Esophagus muscularis mucosa (tissue), 4 donors: Measurements from ENCODE around the gene SORBS1. TPM values are rescaled to one million over a fixed set of nuclear protein-coding genes. Genes with fewer than 3 reads are reported as not detected.

Experiments
- DNase-seq: peaks from one replicate; pipeline ENCODE4 v3.0.0-alpha.2; 2017; ENCODE audit errors: extremely low spot score
- H3K27ac ChIP-seq, 4 donors: fragments of 200-600 bp; sonication (generic); replicated peaks in 1 of 4; 1 replicate in 3 of 4; 2 replicates in 1 of 4; pipeline ENCODE4 v1.5.1; 2016 to 2019; ENCODE audit warnings: mild to moderate bottlenecking in 1 of 4
- H3K27me3 ChIP-seq, 4 donors: fragments of 200-600 bp; sonication (generic); one replicate each; pipeline versions ENCODE4 v1.5.1 to v1.6.0; 2016 to 2019
- H3K36me3 ChIP-seq, 4 donors: fragments of 200-600 bp; sonication (generic); one replicate each; pipeline ENCODE4 v1.5.1; 2016 to 2019
- H3K4me1 ChIP-seq, 4 donors: fragments of 200-600 bp; sonication (generic); one replicate each; pipeline ENCODE4 v1.5.1; 2016 to 2019
- H3K4me3 ChIP-seq, 4 donors: fragments of 200-600 bp; sonication (generic); 1 replicate in 2 of 4; 2 replicates in 2 of 4; pipeline ENCODE4 v1.5.1; 2016 to 2019; ENCODE audit warnings: mild to moderate bottlenecking in 4 of 4, moderate library complexity in 1 of 4
- H3K9me3 ChIP-seq, 4 donors: fragments of 200-600 bp; sonication (generic); 1 replicate in 3 of 4; 2 replicates in 1 of 4; pipeline ENCODE4 v1.5.1; 2016 to 2019
- EP300 ChIP-seq: sonication (generic); formaldehyde crosslinking; IDR thresholded peaks from one replicate; pipeline ENCODE4 v1.6.1; 2017; ENCODE audit warnings: antibody characterized with exemption
- POLR2A ChIP-seq: fragments of 450-650 bp; IDR thresholded peaks from one replicate; pipeline ENCODE4 v1.6.1; 2017; ENCODE audit warnings: antibody characterized with exemption, moderate library complexity, mild to moderate bottlenecking, low read depth
- POLR2AphosphoS5 ChIP-seq, 2 donors: sonication (generic); formaldehyde crosslinking; IDR thresholded peaks; one replicate each; pipeline ENCODE4 v1.6.1; 2017; ENCODE audit warnings: antibody characterized with exemption in 2 of 2
- WGBS: methylation state at CpG from one replicate; pipeline ENCODE4 v1.1.5; 2018; 5-methylcytosine and 5-hydroxymethylcytosine counted together
- intact Hi-C: fragments of 100-400 bp; cut with DNase I; formaldehyde crosslinking; loops from one replicate; pipeline ENCODE4 v1.15.1; 2023
- total RNA-seq, 4 donors: library from RNA; depleted of rRNA; stranded (reverse); fragments of >200 nt; gene quantifications; one replicate each; pipeline versions ENCODE4 v1.1.0 to v1.2.1, GENCODE V29; 2016
- TF ChIP-seq, protein P1 (sequence below), 3 experiments: fragments of 200-600 bp in 2 of 3; fragments of 450-650 bp in 1 of 3; sonication (generic) in 2 of 3; IDR thresholded peaks; one replicate each; pipeline ENCODE4 v1.5.1; 2017 to 2019; ENCODE audit warnings: antibody characterized with exemption in 3 of 3, mild to moderate bottlenecking in 2 of 3, moderate library complexity in 1 of 3

SORBS1 gene
- total RNA-seq, 4 donors from 2014 or later: 1,569 to 2,231 (median 1,854) TPM

DNA sequence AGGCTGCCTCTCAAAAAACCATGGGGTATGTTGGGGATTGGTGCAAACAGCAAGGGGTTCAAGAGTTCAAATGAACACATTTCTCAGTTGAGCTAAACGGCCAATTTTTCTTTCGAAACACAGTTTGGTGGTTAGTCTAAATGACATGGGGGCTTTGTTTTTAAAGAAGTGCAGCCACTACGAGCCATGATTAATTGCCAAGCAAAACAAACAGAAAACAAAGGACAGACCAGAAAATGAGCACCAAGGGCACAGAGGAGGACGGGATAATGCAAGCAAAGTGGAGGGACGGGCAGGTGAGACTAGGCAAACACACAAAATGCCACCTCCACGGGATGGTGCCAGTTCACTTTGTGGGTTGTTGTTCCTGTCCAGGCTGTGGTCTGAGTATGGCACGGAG, 205.9 kb downstream of the SORBS1 start:
- Histone ChIP-seq H3K27me3 (no peaks in the 10 kb centered on the region), H3K9me3 (no peaks in the 10 kb centered on the region), H3K4me3 (no peak overlapping the region), H3K36me3 (peaks cover 66 to 98% (median 84%) of the 10 kb centered on the region in 4 donors), H3K27ac (peak overlapping the region; percentile 25 to 69 (median 49)), H3K4me1 (peaks cover 49 to 99% (median 90%) of the 10 kb centered on the region in 4 donors)
- no peak for DNase-seq
- intact Hi-C loops: no loop called here
- WGBS: 40% methylated on average over 7 of the region's 7 CpGs
- TF ChIP-seq, protein P1, sequence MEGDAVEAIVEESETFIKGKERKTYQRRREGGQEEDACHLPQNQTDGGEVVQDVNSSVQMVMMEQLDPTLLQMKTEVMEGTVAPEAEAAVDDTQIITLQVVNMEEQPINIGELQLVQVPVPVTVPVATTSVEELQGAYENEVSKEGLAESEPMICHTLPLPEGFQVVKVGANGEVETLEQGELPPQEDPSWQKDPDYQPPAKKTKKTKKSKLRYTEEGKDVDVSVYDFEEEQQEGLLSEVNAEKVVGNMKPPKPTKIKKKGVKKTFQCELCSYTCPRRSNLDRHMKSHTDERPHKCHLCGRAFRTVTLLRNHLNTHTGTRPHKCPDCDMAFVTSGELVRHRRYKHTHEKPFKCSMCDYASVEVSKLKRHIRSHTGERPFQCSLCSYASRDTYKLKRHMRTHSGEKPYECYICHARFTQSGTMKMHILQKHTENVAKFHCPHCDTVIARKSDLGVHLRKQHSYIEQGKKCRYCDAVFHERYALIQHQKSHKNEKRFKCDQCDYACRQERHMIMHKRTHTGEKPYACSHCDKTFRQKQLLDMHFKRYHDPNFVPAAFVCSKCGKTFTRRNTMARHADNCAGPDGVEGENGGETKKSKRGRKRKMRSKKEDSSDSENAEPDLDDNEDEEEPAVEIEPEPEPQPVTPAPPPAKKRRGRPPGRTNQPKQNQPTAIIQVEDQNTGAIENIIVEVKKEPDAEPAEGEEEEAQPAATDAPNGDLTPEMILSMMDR (IDR thresholded peaks at IDR 0.05): no peak
- TF ChIP-seq POLR2AphosphoS5 (IDR thresholded peaks at IDR 0.05): peak in 1 of 2 donors; percentile 54

DNA sequence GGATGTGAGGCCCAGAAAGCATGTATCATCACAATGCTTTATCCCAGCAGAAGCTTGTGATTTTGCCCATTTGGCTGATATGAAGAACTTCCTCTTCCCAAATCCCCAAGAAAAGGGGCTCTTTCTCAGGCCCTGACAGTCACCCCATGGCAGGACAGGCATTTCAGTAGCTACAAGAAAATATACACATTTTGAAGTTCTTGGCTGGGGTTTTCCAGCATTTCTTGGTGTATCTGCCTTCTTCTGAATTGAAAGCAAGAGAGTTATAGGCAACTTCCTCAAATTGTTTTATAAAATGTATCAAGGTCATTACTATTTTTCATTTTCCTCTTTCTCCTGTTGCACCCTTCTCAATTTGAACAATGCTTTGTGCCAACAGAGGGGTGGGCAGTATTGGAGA, 207.1 kb downstream of the SORBS1 start:
- Histone ChIP-seq H3K9me3 (no peaks in the 10 kb centered on the region), H3K4me3 (no peak overlapping the region), H3K27me3 (no peaks in the 10 kb centered on the region), H3K27ac (peak overlapping the region; percentile 25 to 69 (median 62)), H3K36me3 (peaks cover 62 to 100% (median 88%) of the 10 kb centered on the region in 4 donors), H3K4me1 (peaks cover 49 to 94% (median 88%) of the 10 kb centered on the region in 4 donors)
- no peak for TF ChIP-seq EP300
- no peak for TF ChIP-seq POLR2AphosphoS5 (IDR thresholded peaks at IDR 0.05)
- TF ChIP-seq POLR2A: no peak
- TF ChIP-seq, protein P1 (IDR thresholded peaks at IDR 0.05): no peak
- DNase-seq: no peak
- intact Hi-C loops: no loop called here

DNA sequence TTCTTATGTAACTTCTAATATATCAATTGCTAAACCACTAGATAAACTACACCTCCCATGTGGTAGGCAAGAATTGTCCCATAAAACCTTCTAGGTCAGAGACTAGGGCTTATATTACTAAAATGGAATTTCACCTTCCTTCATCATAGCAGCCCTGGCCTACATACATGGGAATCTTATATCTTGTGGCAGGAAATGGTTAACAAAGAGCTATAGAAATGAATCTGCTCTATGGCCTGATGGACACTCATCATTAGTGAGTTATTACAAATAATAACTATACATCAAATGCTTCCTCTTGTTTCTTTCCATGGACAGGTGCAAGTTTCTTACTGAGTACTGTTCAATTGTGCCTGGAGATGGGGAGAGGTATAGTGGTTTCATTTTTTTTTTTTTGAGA, 208.0 kb downstream of the SORBS1 start:
- intact Hi-C loops: no loop called here
- no peak overlapping the region for H3K4me3 ChIP-seq
- H3K9me3 ChIP-seq: no peaks in the 10 kb centered on the region
- TF ChIP-seq POLR2AphosphoS5 (IDR thresholded peaks at IDR 0.05) (no peak), EP300 (no peak), POLR2A (no peak)
- TF ChIP-seq, protein P1 (IDR thresholded peaks at IDR 0.05): no peak
- peaks cover 54 to 93% (median 88%) of the 10 kb centered on the region in 4 donors for H3K4me1 ChIP-seq
- peaks cover 62 to 100% (median 91%) of the 10 kb centered on the region in 4 donors for H3K36me3 ChIP-seq
- H3K27ac ChIP-seq: peak overlapping the region; percentile 50 to 69 (median 64)
- DNase-seq: no peak
- no peaks in the 10 kb centered on the region for H3K27me3 ChIP-seq

DNA sequence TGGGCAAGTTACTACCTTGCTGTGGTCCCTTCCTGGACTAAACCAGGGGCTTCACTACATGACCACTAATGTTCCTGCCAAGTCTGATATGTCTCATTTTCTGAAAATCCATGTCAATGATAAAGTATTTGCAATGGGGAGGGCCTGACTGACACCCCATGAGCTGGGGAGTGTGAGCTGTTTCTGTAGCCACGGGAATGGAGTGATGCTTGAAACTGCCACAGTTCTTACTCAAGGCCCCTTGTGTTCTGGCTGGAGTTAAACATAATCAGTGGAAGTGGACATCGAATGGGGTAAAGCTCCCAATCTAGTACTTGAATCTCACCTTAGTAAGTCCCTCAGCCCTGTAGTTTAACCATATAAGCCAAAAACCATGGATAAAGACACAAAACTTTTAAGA, 208.5 kb downstream of the SORBS1 start:
- no peak overlapping the region for H3K4me3 ChIP-seq
- 73% methylated on average over 2 of the region's 2 CpGs for WGBS
- peaks cover 57 to 94% (median 89%) of the 10 kb centered on the region in 4 donors for H3K4me1 ChIP-seq
- TF ChIP-seq EP300 (no peak), POLR2A (no peak), POLR2AphosphoS5 (IDR thresholded peaks at IDR 0.05) (no peak)
- TF ChIP-seq, protein P1 (IDR thresholded peaks at IDR 0.05): no peak
- H3K9me3 ChIP-seq: no peaks in the 10 kb centered on the region
- H3K27me3 ChIP-seq: no peaks in the 10 kb centered on the region
- intact Hi-C loops: no loop called here
- H3K36me3 ChIP-seq: peaks cover 57 to 100% (median 91%) of the 10 kb centered on the region in 4 donors
- peak overlapping the region; percentile 50 to 69 (median 64) for H3K27ac ChIP-seq
- DNase-seq: no peak

DNA sequence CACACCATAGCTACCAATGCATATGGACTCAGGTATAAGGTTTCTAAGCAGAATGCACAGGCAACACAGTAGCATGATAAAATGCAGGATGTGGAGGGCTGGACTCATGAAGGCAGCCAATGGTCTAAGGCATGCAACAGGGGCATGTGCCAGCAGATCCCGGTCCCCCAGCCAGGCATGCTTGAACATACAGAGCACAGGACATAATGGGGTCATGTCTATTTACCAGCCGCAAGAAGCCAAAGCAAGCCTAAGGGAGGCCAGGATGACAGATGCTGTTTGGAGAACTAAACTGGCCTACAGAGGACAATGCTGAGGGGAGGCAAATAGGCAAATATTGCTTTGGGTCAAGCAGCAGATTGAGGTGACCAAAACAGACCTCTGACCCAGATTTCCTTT, 210.3 kb downstream of the SORBS1 start:
- peaks cover 64 to 89% (median 82%) of the 10 kb centered on the region in 4 donors for H3K4me1 ChIP-seq
- H3K27me3 ChIP-seq: no peaks in the 10 kb centered on the region
- H3K4me3 ChIP-seq: no peak overlapping the region
- TF ChIP-seq POLR2A (no peak), EP300 (no peak), POLR2AphosphoS5 (IDR thresholded peaks at IDR 0.05) (peak in 1 of 2 donors; percentile 23)
- intact Hi-C loops: no loop called here
- H3K9me3 ChIP-seq: no peaks in the 10 kb centered on the region
- peak overlapping the region; percentile 50 to 69 (median 64) for H3K27ac ChIP-seq
- WGBS: 32% methylated on average over 2 of the region's 2 CpGs
- H3K36me3 ChIP-seq: peaks cover 42 to 95% (median 86%) of the 10 kb centered on the region in 4 donors
- DNase-seq: no peak
